Measurements from ENCODE around the gene ADORA1.
A peak's percentile ranks its signal among the peaks of the same experiment; 100 is the strongest.

Gene ADORA1

GRCh38 chr1:203095061-203095690 is 32.4 kb upstream of the ADORA1 start:
- DNase-seq = no peak

GRCh38 chr1:203096566-203096965 is 31.0 kb upstream of the ADORA1 start:
- DNase-seq = no peak

GRCh38 chr1:203097001-203097400 is 30.5 kb upstream of the ADORA1 start:
- no peak for DNase-seq

GRCh38 chr1:203098445-203098844 is 29.1 kb upstream of the ADORA1 start:
- no peak for DNase-seq

GRCh38 chr1:203098914-203099520 is 28.5 kb upstream of the ADORA1 start:
- DNase-seq = no peak

DNA sequence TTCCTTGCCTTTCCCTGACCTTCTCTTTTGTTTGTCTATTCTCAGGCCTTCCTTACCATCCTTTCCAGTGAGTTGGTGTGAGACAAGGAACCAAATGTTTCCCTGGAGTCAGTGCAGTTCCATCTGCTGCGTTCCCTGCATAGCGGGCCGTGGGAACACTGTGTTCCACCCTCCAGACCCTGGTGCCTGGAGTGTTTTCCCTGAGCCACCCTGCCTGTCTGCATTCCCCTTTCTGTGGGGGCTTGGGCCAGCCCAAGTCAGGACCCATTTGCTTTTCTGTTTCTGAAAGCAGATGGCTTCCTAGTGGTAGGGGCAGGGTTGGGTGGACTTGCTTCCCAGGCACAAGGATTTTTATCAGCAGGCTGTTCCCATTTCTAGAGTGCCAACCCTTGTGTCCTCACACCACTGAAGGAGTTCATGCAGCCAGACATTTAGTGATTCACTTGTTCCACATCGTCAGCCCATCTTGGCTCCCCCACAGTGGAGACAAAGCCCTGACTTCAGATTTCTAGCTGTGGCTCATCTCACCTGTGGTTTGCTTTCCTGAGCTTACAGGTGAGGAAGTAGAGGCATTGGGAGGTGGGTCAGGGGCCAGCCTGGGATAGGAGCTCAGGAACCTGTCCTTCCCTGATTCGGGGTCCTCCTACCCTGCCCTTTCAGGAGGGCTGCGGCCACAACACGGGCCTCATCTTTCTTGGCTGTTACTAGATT is 27.6 kb upstream of the ADORA1 start:
- DNase-seq = no peak

- no peak for DNase-seq
Observed at GRCh38 chr1:203100516-203100869, 27.0 kb upstream of the ADORA1 start.

DNA sequence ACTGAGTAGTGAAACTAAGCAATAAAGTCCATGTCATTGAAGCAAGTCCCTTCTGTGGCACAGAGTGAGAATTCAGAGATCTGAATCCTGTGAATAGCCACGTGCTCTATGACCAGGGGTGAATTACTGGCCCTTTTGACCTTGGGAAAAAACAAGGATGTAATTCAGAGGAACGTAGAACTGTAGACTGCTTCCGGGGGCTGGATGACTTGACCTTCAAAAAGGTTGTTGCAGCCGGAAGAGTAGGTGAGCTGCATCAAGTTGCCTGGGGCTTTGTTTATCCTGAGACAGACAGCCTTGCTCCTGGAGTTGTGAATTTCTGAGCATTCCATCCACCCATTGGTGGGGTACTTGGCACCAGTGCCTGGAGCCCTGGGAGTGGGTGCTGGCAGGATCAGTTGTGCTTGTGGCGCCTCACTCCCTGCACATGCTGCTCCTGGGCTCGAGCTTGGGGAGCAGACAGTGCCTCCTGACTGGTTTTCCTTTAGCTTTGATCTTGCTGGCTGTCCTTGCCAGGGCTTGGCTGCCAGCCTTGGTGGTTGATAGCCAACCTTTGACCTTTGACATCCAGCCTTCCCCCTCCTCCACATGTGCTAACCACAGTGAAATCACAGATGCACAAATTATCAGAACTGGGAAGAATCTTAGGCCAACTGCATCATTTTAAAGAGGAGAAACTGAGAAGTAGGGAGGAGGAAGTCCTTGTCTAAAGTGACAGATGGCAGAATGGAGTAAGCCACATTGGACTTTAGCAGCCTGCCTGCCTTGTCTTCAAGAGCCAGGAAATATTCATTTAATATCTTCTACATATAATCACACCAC is 25.5 kb upstream of the ADORA1 start:
- DNase-seq = no peak

- no peak for DNase-seq
Observed at GRCh38 chr1:203103216-203103615, 24.3 kb upstream of the ADORA1 start.

DNA sequence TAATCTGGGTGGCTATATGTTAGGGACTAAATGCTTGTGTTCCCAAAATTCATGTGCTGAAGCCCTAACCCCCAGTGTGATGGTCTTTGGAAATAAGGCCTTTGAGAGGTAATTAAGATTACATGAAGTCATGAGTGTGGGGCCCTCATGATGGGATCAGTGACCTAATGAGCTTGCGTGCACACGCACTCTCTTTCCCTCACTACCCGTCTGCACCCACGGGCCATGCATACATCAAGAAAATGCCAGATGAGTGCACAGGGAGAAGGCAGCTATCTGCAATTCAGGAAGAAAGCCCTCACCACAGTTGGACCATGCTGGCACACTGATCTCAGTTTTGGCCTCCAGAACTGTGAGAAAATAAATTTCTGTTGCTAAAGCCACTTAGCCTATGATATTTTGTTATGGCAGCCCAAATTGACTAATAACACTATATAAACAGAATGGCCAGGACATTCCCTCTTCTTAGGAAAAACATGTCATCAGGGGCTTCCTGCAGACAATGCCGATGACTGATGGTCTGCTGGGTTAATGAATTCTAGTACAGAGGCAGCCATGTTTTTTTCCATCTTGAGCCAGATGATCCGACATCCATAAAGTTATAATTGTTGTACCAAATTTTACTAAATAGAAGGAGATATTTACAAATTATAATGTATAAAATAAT is 23.6 kb upstream of the ADORA1 start:
- DNase-seq = no peak

GRCh38 chr1:203104789-203105390 is 22.6 kb upstream of the ADORA1 start:
- DNase-seq = no peak

GRCh38 chr1:203112475-203112874 is 15.1 kb upstream of the ADORA1 start:
- no peak for DNase-seq

DNA sequence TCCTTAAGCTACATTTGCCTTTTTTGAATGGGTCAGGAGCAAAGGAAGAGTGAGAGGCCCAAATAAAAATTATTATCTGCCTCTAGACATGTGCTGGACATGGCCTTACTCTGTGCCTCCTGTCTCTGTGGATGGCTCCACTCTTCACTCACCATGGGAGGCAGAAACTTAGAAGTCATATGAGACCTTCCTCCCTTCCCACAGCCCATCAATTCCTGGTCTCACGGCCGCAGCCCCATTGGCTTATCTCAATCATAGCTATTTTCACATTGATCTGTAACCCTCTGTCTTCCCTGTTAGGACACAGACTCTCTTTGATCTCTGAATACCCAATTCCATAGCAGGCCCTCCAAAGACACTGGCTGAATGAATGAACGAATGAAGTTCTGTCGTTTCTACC is 14.2 kb upstream of the ADORA1 start:
- no peak for DNase-seq

DNA sequence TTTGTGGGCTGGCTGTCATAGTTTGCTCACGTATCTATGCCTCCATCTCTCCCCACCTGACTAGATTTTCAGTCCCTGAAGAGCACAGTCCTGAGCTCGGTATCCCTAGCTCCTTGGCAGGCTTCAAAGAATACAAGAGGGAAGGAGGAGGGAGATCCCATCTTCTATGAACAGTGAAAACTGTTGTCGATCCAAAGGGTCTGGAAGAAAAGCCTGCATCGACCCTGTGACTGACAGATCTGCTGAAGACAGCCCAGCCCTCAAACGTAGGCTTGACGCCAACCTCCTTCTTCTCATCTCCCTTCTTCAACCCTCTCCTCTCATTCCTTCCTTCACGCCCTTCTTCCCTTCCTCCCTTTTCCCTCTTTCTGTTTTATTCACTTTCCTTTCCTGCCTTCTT is 13.3 kb upstream of the ADORA1 start:
- no peak for DNase-seq

DNA sequence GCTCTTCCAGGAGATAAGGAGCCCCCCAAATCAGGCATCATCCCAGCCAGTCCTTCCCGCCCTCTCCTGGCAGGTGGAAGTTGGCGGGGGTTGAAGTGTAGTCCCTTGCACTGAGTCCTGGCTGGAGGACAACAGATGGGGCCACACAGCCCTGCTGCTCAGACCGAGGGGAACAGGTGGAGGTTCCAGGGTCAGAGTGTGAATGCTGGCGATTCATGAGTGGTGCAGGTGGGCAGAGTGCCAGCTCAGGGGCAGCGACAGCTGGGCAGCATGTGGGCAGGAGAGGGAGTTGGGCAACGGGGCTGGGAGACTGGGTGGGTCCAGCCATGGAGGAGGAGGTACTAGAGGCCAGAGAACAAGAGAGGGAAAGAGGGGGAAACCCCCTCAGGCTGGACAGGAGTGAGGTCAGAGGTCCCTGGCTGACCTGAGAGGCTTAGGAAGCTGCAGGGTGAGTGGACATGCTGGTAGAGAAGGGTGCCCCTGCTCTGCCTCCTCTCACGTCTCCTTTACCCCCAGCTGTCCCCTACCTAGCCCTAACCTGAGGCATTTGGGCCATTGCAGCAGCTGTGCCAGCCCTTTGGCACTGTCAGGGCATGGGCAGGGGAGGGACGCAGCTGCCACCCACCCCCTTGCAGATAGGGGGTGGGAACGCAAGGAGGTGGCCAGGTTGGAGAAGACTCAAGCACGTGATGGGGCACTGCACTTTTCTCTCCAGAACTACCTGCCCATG is 11.3 kb upstream of the ADORA1 start:
- DNase-seq = no peak

- peak; percentile 52 for DNase-seq
Observed at GRCh38 chr1:203117611-203118575, 9.6 kb upstream of the ADORA1 start.

GRCh38 chr1:203120325-203121153 is 7.0 kb upstream of the ADORA1 start:
- DNase-seq = no peak

GRCh38 chr1:203121186-203122015 is 6.1 kb upstream of the ADORA1 start:
- DNase-seq = no peak
